K562 (cell line): ENCODE results near the gene IL15. TPM values are rescaled to one million over a fixed set of nuclear protein-coding genes. Genes with fewer than 3 reads are reported as not detected.

ENCODE experiments used
- ATAC-seq: fragments of 200-7000 bp; cut with Tn5 transposase; 3 replicates; pipeline ENCODE4 v1.9.1; 2020; ENCODE audit warnings: moderate library complexity
- BruUV-seq: library from RNA; stranded (reverse); fragments of 400-500 nt; replicated peaks from 2 replicates; lab custom pipeline; 2021; lab: Mats Ljungman, UMichigan
- CTCF ChIA-PET: fragments of 300-600 bp; formaldehyde crosslinking; extraction: SDS; loops from one replicate; lab custom pipeline; 2021; ENCODE audit warnings: low intra/inter-chr PET ratio; lab: Yijun Ruan, JAX
- POLR2A ChIA-PET: fragments of 300-600, 350-650 bp; sonication (Branson Sonifier 250); formaldehyde crosslinking; extraction: SDS; loops from one replicate; lab custom pipeline; 2021; ENCODE audit warnings: antibody characterized with exemption, inconsistent platforms; lab: Yijun Ruan, JAX
- DNase-seq, 4 experiments: peaks; one replicate each; pipeline versions ENCODE4 v3.0.0 to v3.0.0-alpha.2; 2011 to 2018; ENCODE audit warnings: low spot score in 3 of 4, mixed read lengths in 3 of 4; ENCODE audit errors: extremely low read depth in 1 of 4
- FAIRE-seq: peaks from 2 replicates; lab custom pipeline; 2011; peaks lifted over from hg19 to GRCh38; lab: Jason Lieb, UNC
- H2AFZ ChIP-seq: 2 replicates; pipeline ENCODE4 v1.6.0; 2011; ENCODE audit warnings: low read depth, low read length, control low read depth, inconsistent platforms
- H3K27ac ChIP-seq: fragments of 200-600 bp; 3 replicates; pipeline ENCODE4 v1.8.0; 2011; ENCODE audit warnings: low read depth, mild to moderate bottlenecking, control low read depth, inconsistent platforms, low read length, moderate library complexity, mixed read lengths; ENCODE audit errors: extremely low read depth
- H3K27me3 ChIP-seq, 2 experiments: fragments of 300-600 bp in 1 of 2; 2 replicates in 1 of 2; 3 replicates in 1 of 2; pipeline versions ENCODE4 v1.6.0 to v1.8.0; 2011; ENCODE audit warnings: inconsistent platforms in 2 of 2, low read length in 2 of 2, mild to moderate bottlenecking in 1 of 2, mixed read lengths in 1 of 2, moderate library complexity in 1 of 2; ENCODE audit not compliant: control insufficient read depth in 2 of 2, insufficient read depth in 2 of 2
- H3K36me3 ChIP-seq: fragments of 300-600 bp; 3 replicates; pipeline ENCODE4 v1.8.0; 2011; ENCODE audit warnings: mild to moderate bottlenecking, low read length, inconsistent platforms; ENCODE audit not compliant: control insufficient read depth, insufficient read depth
- H3K4me1 ChIP-seq, 2 experiments: fragments of 200-600 bp in 1 of 2; replicated peaks in 1 of 2; 2 replicates in 1 of 2; 3 replicates in 1 of 2; pipeline versions ENCODE4 v1.5.1 to v1.8.0; 2011; ENCODE audit warnings: inconsistent platforms in 2 of 2, low read length in 2 of 2, mild to moderate bottlenecking in 1 of 2, mixed read lengths in 1 of 2, moderate library complexity in 1 of 2; ENCODE audit not compliant: control insufficient read depth in 2 of 2, insufficient read depth in 2 of 2
- H3K4me2 ChIP-seq: 2 replicates; pipeline ENCODE4 v1.6.1; 2011; ENCODE audit warnings: low read length, control low read depth, inconsistent platforms, mixed read lengths; ENCODE audit not compliant: insufficient read depth
- H3K4me3 ChIP-seq: fragments of 200-600 bp; sonication (generic), shearing (Covaris generic); 2 replicates; pipeline ENCODE4 v1.5.1; 2016; ENCODE audit warnings: control low read depth, inconsistent platforms
- H3K79me2 ChIP-seq: fragments of 200-600 bp; 3 replicates; pipeline ENCODE4 v1.8.0; 2011; ENCODE audit warnings: low read length, inconsistent platforms; ENCODE audit not compliant: control insufficient read depth, insufficient read depth
- H3K9ac ChIP-seq, 2 experiments: 2 replicates each; pipeline versions ENCODE4 v1.6.0 to v1.6.1; 2011; ENCODE audit warnings: low read depth in 2 of 2, low read length in 2 of 2, control low read depth in 1 of 2, inconsistent platforms in 1 of 2, mild to moderate bottlenecking in 1 of 2, mixed read lengths in 1 of 2; ENCODE audit not compliant: insufficient read depth in 1 of 2
- H3K9me1 ChIP-seq: one replicate; pipeline ENCODE4 v1.6.0; 2011; ENCODE audit warnings: inconsistent platforms, mild to moderate bottlenecking, low read length, moderate library complexity; ENCODE audit not compliant: control insufficient read depth, insufficient read depth
- H3K9me3 ChIP-seq: replicated peaks from 2 replicates; pipeline ENCODE4 v1.5.1; 2011; ENCODE audit warnings: low read depth, low read length, inconsistent platforms; ENCODE audit not compliant: control insufficient read depth, insufficient read depth
- H4K20me1 ChIP-seq: replicated peaks from 2 replicates; pipeline ENCODE4 v1.6.1; 2011; ENCODE audit warnings: low read length, inconsistent platforms, mixed read lengths; ENCODE audit not compliant: control insufficient read depth, insufficient read depth
- CREB1 ChIP-seq, 2 experiments: sonication (generic) in 1 of 2; formaldehyde crosslinking in 1 of 2; IDR thresholded peaks; 2 replicates each; pipeline versions ENCODE4 v1.6.1 to v1.8.0; 2012 to 2022; ENCODE audit warnings: inconsistent platforms in 1 of 2, mild to moderate bottlenecking in 1 of 2, missing genetic modification reagents in 1 of 2, moderate library complexity in 1 of 2
- PHB2 ChIP-seq: fragments of 450-650 bp; IDR thresholded peaks from 2 replicates; pipeline ENCODE4 v1.6.1; 2017; ENCODE audit warnings: low read depth
- ZNF174 ChIP-seq: fragments of 250-450 bp; sonication (Bioruptor Pico); IDR thresholded peaks from 2 replicates; pipeline ENCODE4 v1.4.0; 2020; ENCODE audit warnings: mild to moderate bottlenecking
- WGBS: fragments of 100-300 bp; shearing (Covaris generic); methylation state at CpG from one replicate; pipeline ENCODE4 v1.1.6; 2016; ENCODE audit warnings: low coverage, mixed read lengths; ENCODE audit not compliant: insufficient coverage; ENCODE audit errors: missing lambda C conversion rate; 5-methylcytosine and 5-hydroxymethylcytosine counted together
- in situ Hi-C: fragments of 300-500 bp; cut with MboI; formaldehyde crosslinking; loops from 4 replicates; pipeline ENCODE4 v1.15.0; 2018; ENCODE audit warnings: inconsistent platforms, mixed read lengths
- intact Hi-C: fragments of 100-400 bp; cut with micrococcal nuclease; formaldehyde crosslinking; loops from 2 replicates; pipeline ENCODE4 v1.14.2; 2022
- polyA plus RNA-seq, 8 experiments: library from polyadenylated mRNA; depleted of rRNA in 4 of 8; stranded (reverse) in 5 of 8; unstranded in 3 of 8; fragments of >200 nt; fragmentation: Nextera tagmentation in 2 of 8; fragmentation: Illumina TruSeq in 1 of 8; extraction: Ambion mirVana in 2 of 8; extraction: Trizol in 1 of 8; gene quantifications; 2 replicates each; pipeline versions ENCODE4 v1.2.1 to v1.2.3, GENCODE V29; 2011 to 2014; ENCODE audit warnings: inconsistent platforms in 1 of 8, missing spikeins in 1 of 8
- total RNA-seq, 7 experiments: library from RNA; depleted of rRNA in 6 of 7; stranded (reverse); fragments of >200 nt in 6 of 7; fragmentation: Illumina TruSeq in 2 of 7; extraction: Trizol in 2 of 7; gene quantifications; 2 replicates each; pipeline versions ENCODE4 v1.2.1 to v1.2.3, GENCODE V29; 2011 to 2021; ENCODE audit warnings: low replicate concordance in 1 of 7
- TF ChIP-seq, protein P1 (sequence below): fragments of 250-450 bp; sonication (Bioruptor Pico); IDR thresholded peaks from 2 replicates; pipeline ENCODE4 v1.6.1; 2021; ENCODE audit warnings: mild to moderate bottlenecking
- TF ChIP-seq, protein P2 (sequence below): fragments of 250-450 bp; sonication (Bioruptor Pico); IDR thresholded peaks from 2 replicates; pipeline ENCODE4 v1.4.0; 2020; ENCODE audit warnings: mild to moderate bottlenecking, moderate library complexity

The IL15 gene
- total and polyA plus RNA-seq, 9 of the 15 experiments (the other 6 are each of a cell fraction or from before 2014, with no cell fraction given), result 0.13 to 0.50 (median 0.34) TPM

DNA sequence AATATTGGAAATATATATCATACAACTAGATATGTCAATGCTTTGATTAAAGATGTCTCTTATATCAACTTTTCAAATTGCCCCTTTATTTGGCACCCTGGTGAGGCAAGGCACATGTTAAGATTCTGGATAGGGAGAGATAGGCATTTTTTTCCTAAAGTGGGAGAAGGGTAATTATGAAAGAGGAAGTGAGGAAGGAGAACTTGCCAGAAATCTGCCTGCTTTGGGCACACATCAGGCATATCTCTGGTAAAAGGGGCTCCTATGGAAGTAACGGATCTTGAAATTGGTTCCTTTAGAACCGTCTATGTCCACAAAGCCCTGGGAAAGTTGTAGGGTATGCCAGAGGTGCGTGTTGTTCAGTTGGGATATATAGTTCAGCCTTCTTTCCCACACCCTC, 5.7 kb downstream of the IL15 start:
- ChIA-PET CTCF (no interaction called here), POLR2A (no interaction called here)
- in situ Hi-C loops (no loop called here), intact Hi-C loops (no loop called here)
- Histone ChIP-seq H3K9ac (no peak overlapping the region), H3K9me3 (no peaks in the 10 kb centered on the region), H3K9me1 (no peaks in the 10 kb centered on the region), H3K4me1 (peaks cover 0 to under 1% of the 10 kb centered on the region in 2 experiments; a peak in 1 of 5 replicates), H3K4me3 (no peak overlapping the region), H3K79me2 (no peaks in the 10 kb centered on the region), H2AFZ (no peak overlapping the region), H3K36me3 (no peaks in the 10 kb centered on the region), H3K27ac (no peak overlapping the region), H4K20me1 (no peaks in the 10 kb centered on the region), H3K4me2 (no peak overlapping the region), H3K27me3 (no peaks in the 10 kb centered on the region)
- FAIRE-seq (no peak), ATAC-seq (no peak), DNase-seq (no peak)
- no TSS peak for BruUV-seq
- TF ChIP-seq ZNF174 (CRISPR knock-in tag) (no peak), PHB2 (no peak), CREB1 (IDR thresholded peaks at IDR 0.05) (no peak), CREB1 (CRISPR knock-in tag; IDR thresholded peaks at IDR 0.05) (no peak)
- TF ChIP-seq, protein P1, sequence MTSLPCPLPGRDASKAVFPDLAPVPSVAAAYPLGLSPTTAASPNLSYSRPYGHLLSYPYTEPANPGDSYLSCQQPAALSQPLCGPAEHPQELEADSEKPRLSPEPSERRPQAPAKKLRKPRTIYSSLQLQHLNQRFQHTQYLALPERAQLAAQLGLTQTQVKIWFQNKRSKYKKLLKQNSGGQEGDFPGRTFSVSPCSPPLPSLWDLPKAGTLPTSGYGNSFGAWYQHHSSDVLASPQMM, result no peak
- 2% methylated on average over 3 of the region's 3 CpGs for WGBS

DNA sequence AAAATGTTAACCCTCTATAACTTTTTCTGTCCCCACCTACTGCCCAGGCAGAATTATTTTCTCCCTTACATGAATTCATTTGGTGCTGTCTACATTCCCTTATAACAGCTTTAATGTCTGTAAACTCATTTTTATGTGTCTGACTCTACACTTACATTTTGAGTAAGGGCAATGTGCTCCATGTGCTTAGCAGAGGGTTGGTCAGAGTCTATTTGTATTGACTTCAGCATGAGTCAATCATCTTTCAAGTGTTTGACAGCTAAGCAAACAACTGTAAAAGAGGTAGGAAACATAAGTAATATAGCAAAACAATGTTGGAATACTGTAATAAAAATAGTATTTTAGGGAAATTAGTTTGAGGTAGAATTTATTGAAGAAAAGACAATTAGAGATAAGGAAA, 6.3 kb downstream of the IL15 start:
- no peak overlapping the region for H3K27ac ChIP-seq
- no TSS peak for BruUV-seq
- H2AFZ ChIP-seq, result no peak overlapping the region
- H3K9ac ChIP-seq, result no peak overlapping the region
- no peak overlapping the region for H3K4me3 ChIP-seq
- H3K9me3 ChIP-seq, result no peaks in the 10 kb centered on the region
- TF ChIP-seq, protein P2, sequence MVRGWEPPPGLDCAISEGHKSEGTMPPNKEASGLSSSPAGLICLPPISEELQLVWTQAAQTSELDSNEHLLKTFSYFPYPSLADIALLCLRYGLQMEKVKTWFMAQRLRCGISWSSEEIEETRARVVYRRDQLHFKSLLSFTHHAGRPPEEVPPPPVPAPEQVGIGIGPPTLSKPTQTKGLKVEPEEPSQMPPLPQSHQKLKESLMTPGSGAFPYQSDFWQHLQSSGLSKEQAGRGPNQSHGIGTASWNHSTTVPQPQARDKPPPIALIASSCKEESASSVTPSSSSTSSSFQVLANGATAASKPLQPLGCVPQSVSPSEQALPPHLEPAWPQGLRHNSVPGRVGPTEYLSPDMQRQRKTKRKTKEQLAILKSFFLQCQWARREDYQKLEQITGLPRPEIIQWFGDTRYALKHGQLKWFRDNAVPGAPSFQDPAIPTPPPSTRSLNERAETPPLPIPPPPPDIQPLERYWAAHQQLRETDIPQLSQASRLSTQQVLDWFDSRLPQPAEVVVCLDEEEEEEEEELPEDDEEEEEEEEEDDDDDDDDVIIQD (CRISPR knock-in tag), result no peak
- no peaks in the 10 kb centered on the region for H3K4me1 ChIP-seq
- no peaks in the 10 kb centered on the region for H3K27me3 ChIP-seq
- no peaks in the 10 kb centered on the region for H3K36me3 ChIP-seq
- CTCF ChIA-PET, result no interaction called here
- DNase-seq (no peak), ATAC-seq (no peak), FAIRE-seq (no peak)
- no peaks in the 10 kb centered on the region for H4K20me1 ChIP-seq
- POLR2A ChIA-PET, result no interaction called here
- in situ Hi-C loops (no loop called here), intact Hi-C loops (no loop called here)
- H3K4me2 ChIP-seq, result no peak overlapping the region
- no peaks in the 10 kb centered on the region for H3K9me1 ChIP-seq
- no peaks in the 10 kb centered on the region for H3K79me2 ChIP-seq
